Endothelial cell of umbilical vein (primary cell): ENCODE results near the gene MCRIP1. TPM values are rescaled to one million over a fixed set of nuclear protein-coding genes. Genes with fewer than 3 reads are reported as not detected.

Experiments
- BruUV-seq: library from RNA; stranded (reverse); fragments of 400-500 nt; replicated peaks from 2 replicates; lab custom pipeline; 2021; lab: Mats Ljungman, UMichigan
- CTCF ChIA-PET: fragments of 300-600, 350-600 bp; sonication (Branson Sonifier 250); formaldehyde crosslinking; loops from one replicate; lab custom pipeline; 2021; ENCODE audit warnings: antibody characterized with exemption, inconsistent platforms; lab: Charles Lee
- POLR2A ChIA-PET: fragments of 300-600, 350-600 bp; sonication (Branson Sonifier 250); formaldehyde crosslinking; loops from one replicate; lab custom pipeline; 2021; ENCODE audit warnings: antibody characterized with exemption, inconsistent platforms; lab: Charles Lee
- DNase-seq: peaks from one replicate; pipeline ENCODE4 v3.0.0-alpha.2; 2011; ENCODE audit warnings: low read depth, low spot score
- FAIRE-seq: peaks from 2 replicates; lab custom pipeline; 2011; peaks lifted over from hg19 to GRCh38; lab: Jason Lieb, UNC
- H2AFZ ChIP-seq: 2 replicates; pipeline ENCODE4 v1.6.0; 2012; ENCODE audit warnings: low read depth, low read length, control low read depth, inconsistent platforms
- H3K27ac ChIP-seq: 2 replicates; pipeline ENCODE4 v1.5.1; 2011; ENCODE audit warnings: low read depth, mild to moderate bottlenecking, control low read depth, low read length, moderate library complexity; ENCODE audit not compliant: insufficient read depth
- H3K27me3 ChIP-seq, 2 experiments: 2 replicates each; pipeline versions ENCODE4 v1.6.0 to v1.6.1; 2011; ENCODE audit warnings: low read length in 2 of 2, mixed read lengths in 1 of 2; ENCODE audit not compliant: control insufficient read depth in 2 of 2, insufficient read depth in 2 of 2
- H3K36me3 ChIP-seq, 2 experiments: 2 replicates in 1 of 2; 3 replicates in 1 of 2; pipeline ENCODE4 v1.5.1; 2011; ENCODE audit warnings: low read length in 2 of 2, mild to moderate bottlenecking in 1 of 2, moderate library complexity in 1 of 2; ENCODE audit not compliant: control insufficient read depth in 2 of 2, insufficient read depth in 2 of 2; ENCODE audit errors: extremely low read depth in 1 of 2
- H3K4me1 ChIP-seq: 3 replicates; pipeline ENCODE4 v1.5.1; 2011; ENCODE audit warnings: mild to moderate bottlenecking, low read length; ENCODE audit not compliant: control insufficient read depth, insufficient read depth; ENCODE audit errors: extremely low read depth
- H3K4me2 ChIP-seq: 2 replicates; pipeline ENCODE4 v1.6.1; 2011; ENCODE audit warnings: low read length, control low read depth, mixed read lengths; ENCODE audit not compliant: insufficient read depth
- H3K4me3 ChIP-seq, 3 experiments: fragments of 200-600 bp in 1 of 3; sonication (generic), shearing (Covaris generic) in 1 of 3; replicated peaks in 1 of 3; 2 replicates each; pipeline ENCODE4 v1.5.1; 2011 to 2016; ENCODE audit warnings: control low read depth in 3 of 3, low read length in 3 of 3, mild to moderate bottlenecking in 2 of 3, inconsistent platforms in 1 of 3, low read depth in 1 of 3, moderate library complexity in 1 of 3; ENCODE audit not compliant: insufficient read depth in 1 of 3
- H3K79me2 ChIP-seq: 2 replicates; pipeline ENCODE4 v1.6.0; 2012; ENCODE audit warnings: low read length, inconsistent platforms; ENCODE audit not compliant: control insufficient read depth, insufficient read depth
- H3K9ac ChIP-seq: replicated peaks from 2 replicates; pipeline ENCODE3; 2011; ENCODE audit warnings: low read length, control low read depth; ENCODE audit not compliant: insufficient read depth; ENCODE audit errors: extremely low read depth
- H3K9me1 ChIP-seq: replicated peaks from 3 replicates; pipeline ENCODE4 v1.6.0; 2011; ENCODE audit warnings: mild to moderate bottlenecking, low read length; ENCODE audit not compliant: control insufficient read depth, insufficient read depth; ENCODE audit errors: extremely low read depth
- H3K9me3 ChIP-seq: replicated peaks from 2 replicates; pipeline ENCODE4 v1.5.1; 2012; ENCODE audit warnings: low read length, inconsistent platforms; ENCODE audit not compliant: control insufficient read depth, insufficient read depth
- H4K20me1 ChIP-seq: replicated peaks from 2 replicates; pipeline ENCODE3; 2011; ENCODE audit warnings: mild to moderate bottlenecking, low read length; ENCODE audit not compliant: control insufficient read depth, insufficient read depth; ENCODE audit errors: extremely low read depth
- CTCF ChIP-seq, 2 donors: IDR thresholded peaks; 1 replicate in 1 of 2; 2 replicates in 1 of 2; pipeline ENCODE4 v1.5.1; 2011; ENCODE audit warnings: low read length in 2 of 2, mild to moderate bottlenecking in 2 of 2, moderate library complexity in 2 of 2, control low read depth in 1 of 2, inconsistent platforms in 1 of 2, low read depth in 1 of 2; ENCODE audit not compliant: insufficient read depth in 1 of 2; ENCODE audit errors: extremely low read depth in 1 of 2
- EZH2 ChIP-seq: IDR thresholded peaks from 2 replicates; pipeline ENCODE4 v1.6.1; 2012; ENCODE audit warnings: borderline replicate concordance, low read depth, mild to moderate bottlenecking, moderate library complexity, low read length, inconsistent platforms; ENCODE audit not compliant: severe bottlenecking
- FOS ChIP-seq: IDR thresholded peaks from 2 replicates; pipeline ENCODE4 v1.6.1; 2011; ENCODE audit warnings: mild to moderate bottlenecking, low read length, moderate library complexity, borderline replicate concordance; ENCODE audit not compliant: insufficient read depth
- GATA2 ChIP-seq: IDR thresholded peaks from 2 replicates; pipeline ENCODE4 v1.7.0; 2011; ENCODE audit warnings: low read depth, mild to moderate bottlenecking, moderate library complexity, mixed read lengths, low read length; ENCODE audit not compliant: insufficient read length, insufficient read depth
- JUN ChIP-seq: IDR thresholded peaks from 2 replicates; pipeline ENCODE4 v1.6.1; 2011; ENCODE audit warnings: borderline replicate concordance, low read depth; ENCODE audit not compliant: insufficient read length, insufficient read depth
- MAX ChIP-seq: IDR thresholded peaks from 2 replicates; pipeline ENCODE4 v1.6.1; 2011; ENCODE audit not compliant: insufficient read depth, insufficient read length
- MYC ChIP-seq: IDR thresholded peaks from one replicate; pipeline ENCODE4 v1.6.1; 2011; ENCODE audit warnings: mild to moderate bottlenecking, low read depth, low read length
- POLR2A ChIP-seq: IDR thresholded peaks from 2 replicates; pipeline ENCODE4 v1.6.1; 2012; ENCODE audit warnings: low read depth, mild to moderate bottlenecking, control low read depth, low read length
- POLR2AphosphoS5 ChIP-seq: IDR thresholded peaks from 2 replicates; pipeline ENCODE4 v1.6.1; 2012; ENCODE audit warnings: low read depth, mild to moderate bottlenecking, control low read depth, low read length, moderate library complexity; ENCODE audit not compliant: insufficient read depth
- dilution Hi-C: fragments of 300-500 bp; cut with MboI; formaldehyde crosslinking; loops from one replicate; pipeline ENCODE4 v1.15.0; 2019; ENCODE audit warnings: low sequenced_read_pairs; ENCODE audit not compliant: extremely low pct_ligation_motif_present
- intact Hi-C: fragments of 100-400 bp; cut with micrococcal nuclease; formaldehyde crosslinking; loops from one replicate; pipeline ENCODE4 v1.10.0; 2022
- polyA plus RNA-seq, 4 experiments: library from polyadenylated mRNA; depleted of rRNA in 3 of 4; stranded (reverse) in 3 of 4; unstranded in 1 of 4; fragments of >200 nt; gene quantifications; 2 replicates each; pipeline versions ENCODE4 v1.2.1 to v1.2.3, GENCODE V29; 2011 to 2012; ENCODE audit warnings: missing spikeins in 1 of 4
- total RNA-seq: library from RNA; stranded (reverse); gene quantifications from 2 replicates; pipeline ENCODE4 v1.2.3, GENCODE V29; 2021

MCRIP1 gene
- total and polyA plus RNA-seq, 2 donors (not counting 3 experiments of a cell fraction or from before 2014, with no cell fraction given), result 121 to 205 TPM

GRCh38 chr17:81813861-81814683, 19.0 kb downstream of the MCRIP1 start:
- Histone ChIP-seq H2AFZ (no peak overlapping the region), H3K36me3 (no peaks in the 10 kb centered on the region), H3K27ac (no peak overlapping the region), H3K9me3 (no peaks in the 10 kb centered on the region), H3K4me1 (no peaks in the 10 kb centered on the region), H3K4me2 (no peak overlapping the region), H3K9me1 (no peaks in the 10 kb centered on the region), H3K4me3 (no peak overlapping the region), H3K27me3 (peaks cover 0 to 2% of the 10 kb centered on the region in 2 experiments), H4K20me1 (no peaks in the 10 kb centered on the region), H3K9ac (no peak overlapping the region), H3K79me2 (no peaks in the 10 kb centered on the region)
- DNase-seq, result no peak
- ChIA-PET POLR2A (no interaction called here), CTCF (no interaction called here)
- FAIRE-seq, result no peak
- dilution Hi-C loops (no loop called here), intact Hi-C loops (no loop called here)
- TF ChIP-seq EZH2 (no peak), CTCF (IDR thresholded peaks at IDR 0.05; ENCODE audit: extremely low read depth in 1 of 2, insufficient read depth in 1 of 2, low read depth in 1 of 2, low read length in 2 of 2) (no peak), MYC (no peak), GATA2 (no peak)
- no TSS peak for BruUV-seq

DNA sequence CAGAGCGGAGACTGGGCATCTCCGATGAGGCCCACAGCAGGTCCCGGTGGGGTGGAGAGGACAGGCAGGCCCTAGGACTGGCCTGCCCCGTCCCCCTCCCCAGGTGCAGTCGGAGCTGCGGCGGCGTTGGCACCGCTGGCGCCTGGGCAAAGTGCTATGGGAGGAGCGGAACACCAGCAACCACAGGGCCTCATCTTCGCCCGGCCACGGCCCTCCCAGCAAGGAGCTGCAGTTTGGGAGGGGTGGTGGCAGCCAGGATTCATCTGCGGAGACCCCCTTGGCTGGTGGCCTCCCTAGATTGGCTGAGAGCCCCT, 19.8 kb downstream of the MCRIP1 start:
- TF ChIP-seq JUN (no peak), EZH2 (no peak), MYC (no peak), POLR2AphosphoS5 (no peak), FOS (no peak), MAX (no peak), GATA2 (no peak), CTCF (IDR thresholded peaks at IDR 0.05; ENCODE audit: extremely low read depth in 1 of 2, insufficient read depth in 1 of 2, low read depth in 1 of 2, low read length in 2 of 2) (no peak), POLR2A (no peak)
- no peak overlapping the region for H3K4me2 ChIP-seq
- no peak overlapping the region for H3K4me3 ChIP-seq
- no peaks in the 10 kb centered on the region for H3K4me1 ChIP-seq
- dilution Hi-C loops (no loop called here), intact Hi-C loops (no loop called here)
- H3K9ac ChIP-seq, result no peak overlapping the region
- ChIA-PET POLR2A (no interaction called here), CTCF (no interaction called here)
- no peaks in the 10 kb centered on the region for H3K27me3 ChIP-seq
- H3K9me3 ChIP-seq, result no peaks in the 10 kb centered on the region
- H4K20me1 ChIP-seq, result no peaks in the 10 kb centered on the region
- no peaks in the 10 kb centered on the region for H3K9me1 ChIP-seq
- H3K36me3 ChIP-seq, result no peaks in the 10 kb centered on the region
- FAIRE-seq (no peak), DNase-seq (no peak)
- H3K27ac ChIP-seq, result no peak overlapping the region
- BruUV-seq, result no TSS peak
- no peak overlapping the region for H2AFZ ChIP-seq
- H3K79me2 ChIP-seq, result no peaks in the 10 kb centered on the region
